Measurements from ENCODE around the gene SLC25A26. TPM values are rescaled to one million over a fixed set of nuclear protein-coding genes. Genes with fewer than 3 reads are reported as not detected.

The SLC25A26 gene
- total RNA-seq, 1 donor from 2014 or later = 39.0 TPM

DNA sequence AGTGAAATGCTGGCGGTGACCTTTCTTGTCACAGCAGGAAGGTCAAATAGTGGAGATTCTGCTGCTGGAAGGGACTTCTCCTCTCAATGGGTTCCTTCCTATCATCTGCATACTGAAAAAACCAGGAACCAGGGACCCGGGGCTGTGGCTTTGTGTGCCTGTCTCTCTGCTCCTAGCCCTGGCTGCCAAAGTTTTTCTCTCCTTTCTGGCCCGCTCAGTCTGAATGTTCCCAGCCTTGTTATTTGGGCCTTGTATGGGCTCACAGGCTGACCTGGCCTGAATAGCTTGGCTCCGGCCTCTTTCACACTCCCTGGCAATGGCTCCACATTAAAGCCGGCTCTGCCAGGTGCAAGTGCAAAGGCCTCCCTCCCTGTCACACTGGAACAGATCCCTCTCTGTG, 185.4 kb downstream of the SLC25A26 start:
- Histone ChIP-seq H3K36me3 (ENCODE audit: control insufficient read depth, insufficient read depth, low read length) (peaks cover 9% of the 10 kb centered on the region), H3K27me3 (ENCODE audit: control insufficient read depth, insufficient read depth, low read length) (no peaks in the 10 kb centered on the region), H3K4me3 (ENCODE audit: low read depth, low read length) (no peak overlapping the region)
- FAIRE-seq (no peak), DNase-seq (ENCODE audit: low read depth) (no peak)
- TF ChIP-seq, protein P1, sequence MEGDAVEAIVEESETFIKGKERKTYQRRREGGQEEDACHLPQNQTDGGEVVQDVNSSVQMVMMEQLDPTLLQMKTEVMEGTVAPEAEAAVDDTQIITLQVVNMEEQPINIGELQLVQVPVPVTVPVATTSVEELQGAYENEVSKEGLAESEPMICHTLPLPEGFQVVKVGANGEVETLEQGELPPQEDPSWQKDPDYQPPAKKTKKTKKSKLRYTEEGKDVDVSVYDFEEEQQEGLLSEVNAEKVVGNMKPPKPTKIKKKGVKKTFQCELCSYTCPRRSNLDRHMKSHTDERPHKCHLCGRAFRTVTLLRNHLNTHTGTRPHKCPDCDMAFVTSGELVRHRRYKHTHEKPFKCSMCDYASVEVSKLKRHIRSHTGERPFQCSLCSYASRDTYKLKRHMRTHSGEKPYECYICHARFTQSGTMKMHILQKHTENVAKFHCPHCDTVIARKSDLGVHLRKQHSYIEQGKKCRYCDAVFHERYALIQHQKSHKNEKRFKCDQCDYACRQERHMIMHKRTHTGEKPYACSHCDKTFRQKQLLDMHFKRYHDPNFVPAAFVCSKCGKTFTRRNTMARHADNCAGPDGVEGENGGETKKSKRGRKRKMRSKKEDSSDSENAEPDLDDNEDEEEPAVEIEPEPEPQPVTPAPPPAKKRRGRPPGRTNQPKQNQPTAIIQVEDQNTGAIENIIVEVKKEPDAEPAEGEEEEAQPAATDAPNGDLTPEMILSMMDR (IDR thresholded peaks at IDR 0.05; ENCODE audit: insufficient read depth, low read length, severe bottlenecking) = no peak

DNA sequence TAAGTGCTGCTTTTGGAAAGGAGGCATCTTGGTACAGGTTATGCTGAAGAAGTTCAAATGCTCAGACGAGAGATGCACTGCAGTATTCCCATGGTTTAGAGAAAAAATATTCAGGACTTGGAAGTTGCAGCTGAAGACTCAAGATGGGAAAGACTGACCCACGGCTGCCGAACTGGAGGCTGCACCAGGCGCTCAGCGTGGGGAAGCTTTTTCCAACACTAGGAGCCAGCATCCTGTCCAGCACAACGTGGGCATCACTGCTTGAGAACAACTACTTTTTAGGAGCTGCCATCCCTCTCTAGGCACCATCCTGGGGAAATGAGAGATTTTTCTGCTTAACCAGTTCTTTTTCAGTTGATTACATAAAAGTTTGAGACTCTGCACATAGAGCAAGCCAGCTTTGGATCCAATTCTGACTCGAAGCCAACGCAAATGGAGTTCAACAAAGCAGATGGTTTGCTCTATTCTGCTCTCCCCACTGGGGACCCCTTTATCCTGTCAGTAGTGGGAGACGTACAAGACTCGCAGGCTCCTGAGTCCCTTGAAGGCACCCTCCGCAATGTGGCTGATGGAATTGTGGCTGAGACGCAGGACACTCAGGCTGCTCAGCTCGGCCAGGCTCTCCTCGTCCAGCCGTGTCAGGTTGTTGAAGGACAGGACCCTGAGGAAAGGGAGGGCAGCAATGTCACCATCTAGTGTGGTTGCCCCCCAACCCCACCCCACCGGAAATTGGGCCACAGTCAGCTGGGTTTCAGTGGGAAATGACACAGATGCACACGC, 186.2 kb downstream of the SLC25A26 start:
- FAIRE-seq (peak; percentile 18), DNase-seq (ENCODE audit: low read depth) (no peak)
- no peak overlapping the region for H3K4me3 ChIP-seq (ENCODE audit: low read depth, low read length)
- H3K36me3 ChIP-seq (ENCODE audit: control insufficient read depth, insufficient read depth, low read length) = peaks cover 9% of the 10 kb centered on the region
- TF ChIP-seq, protein P1 (IDR thresholded peaks at IDR 0.05; ENCODE audit: insufficient read depth, low read length, severe bottlenecking) = no peak
- H3K27me3 ChIP-seq (ENCODE audit: control insufficient read depth, insufficient read depth, low read length) = no peaks in the 10 kb centered on the region

DNA sequence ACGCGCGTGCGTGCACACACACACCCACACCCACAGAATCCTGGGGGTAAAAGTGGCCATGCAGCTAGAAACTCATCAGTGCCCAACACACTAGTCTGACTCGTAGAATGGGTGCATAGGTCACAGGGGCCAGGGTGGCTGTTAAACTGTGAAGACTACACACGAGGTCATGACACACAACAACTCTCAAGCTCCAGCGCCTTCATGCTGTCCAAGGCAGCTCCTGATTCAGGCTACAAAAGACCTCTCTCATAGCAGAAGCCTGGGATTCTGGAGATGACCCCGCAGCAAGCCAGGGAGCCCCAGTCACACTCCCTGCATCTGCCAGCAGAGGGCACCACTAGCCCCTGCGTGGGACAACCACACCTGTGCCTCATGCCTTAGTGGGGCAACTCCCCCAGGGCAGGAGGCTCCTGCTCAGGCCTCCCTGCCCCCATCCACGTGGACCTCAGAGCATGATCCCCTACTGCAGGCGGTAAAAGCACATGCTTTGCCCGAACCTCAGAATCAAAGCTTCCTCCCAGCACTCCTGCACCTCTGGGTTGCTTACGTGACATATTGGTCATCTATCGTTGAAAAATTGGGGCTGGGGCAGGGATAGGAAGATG, 186.9 kb downstream of the SLC25A26 start:
- FAIRE-seq (no peak), DNase-seq (ENCODE audit: low read depth) (peak; percentile 38)
- H3K36me3 ChIP-seq (ENCODE audit: control insufficient read depth, insufficient read depth, low read length) = peaks cover 11% of the 10 kb centered on the region

DNA sequence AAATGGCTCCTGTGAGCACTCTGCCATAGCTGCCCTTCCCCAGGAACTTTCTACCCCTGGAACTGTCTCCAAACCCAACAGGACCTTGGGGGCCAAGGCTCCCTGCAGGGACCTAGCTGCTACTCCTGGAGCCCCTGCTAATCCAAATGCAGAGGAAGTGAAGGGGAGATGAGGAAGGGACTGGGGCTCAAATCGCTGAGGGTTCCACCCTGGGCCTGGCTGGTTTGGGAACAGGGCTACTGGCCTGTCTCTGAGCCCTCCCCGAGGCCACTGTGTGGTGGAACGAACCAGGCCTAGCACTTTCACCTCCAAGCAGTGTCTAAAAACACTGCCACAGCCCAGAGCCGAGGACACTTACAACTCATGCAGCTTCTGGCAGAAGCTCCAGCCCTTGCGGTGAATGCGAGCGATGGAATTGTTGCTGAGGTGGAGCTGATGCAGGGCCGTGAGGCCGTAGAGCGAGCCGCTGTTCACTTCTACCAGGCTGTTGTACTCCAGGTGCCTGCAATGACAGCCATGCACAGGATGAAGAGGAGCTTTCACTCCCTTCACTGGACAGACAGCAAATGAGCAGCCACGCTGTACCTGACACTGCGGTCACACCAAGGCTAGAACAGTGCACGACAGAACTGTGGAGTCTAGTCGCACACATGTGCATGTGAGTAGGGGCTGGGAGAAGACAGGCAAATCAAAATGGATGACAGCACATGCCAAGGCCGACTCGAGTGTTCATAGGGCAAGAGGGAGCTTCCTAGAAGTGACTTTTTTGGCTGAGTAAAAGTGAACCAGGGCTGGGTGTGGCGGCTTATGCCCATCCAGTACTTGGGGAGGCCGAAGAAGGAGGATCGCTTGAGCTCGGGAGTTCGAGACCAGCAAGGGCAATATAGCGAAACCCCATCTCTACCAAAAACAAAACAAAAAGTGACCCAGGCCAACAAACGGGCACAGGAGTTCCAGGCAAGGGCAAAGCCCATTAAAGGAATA, 189.3 kb downstream of the SLC25A26 start:
- Histone ChIP-seq H3K4me3 (ENCODE audit: low read depth, low read length) (no peak overlapping the region), H3K27me3 (ENCODE audit: control insufficient read depth, insufficient read depth, low read length) (no peaks in the 10 kb centered on the region), H3K36me3 (ENCODE audit: control insufficient read depth, insufficient read depth, low read length) (peaks cover 11% of the 10 kb centered on the region)
- TF ChIP-seq, protein P1 (IDR thresholded peaks at IDR 0.05; ENCODE audit: insufficient read depth, low read length, severe bottlenecking) = no peak
- FAIRE-seq = no peak
- no peak for DNase-seq (ENCODE audit: low read depth)

More for the DNA sequence above, 186.9 kb downstream of the SLC25A26 start:
- no peak overlapping the region for H3K4me3 ChIP-seq (ENCODE audit: low read depth, low read length)
- H3K27me3 ChIP-seq (ENCODE audit: control insufficient read depth, insufficient read depth, low read length) = no peaks in the 10 kb centered on the region
- TF ChIP-seq, protein P1 (IDR thresholded peaks at IDR 0.05; ENCODE audit: insufficient read depth, low read length, severe bottlenecking) = peak; percentile 97

DNA sequence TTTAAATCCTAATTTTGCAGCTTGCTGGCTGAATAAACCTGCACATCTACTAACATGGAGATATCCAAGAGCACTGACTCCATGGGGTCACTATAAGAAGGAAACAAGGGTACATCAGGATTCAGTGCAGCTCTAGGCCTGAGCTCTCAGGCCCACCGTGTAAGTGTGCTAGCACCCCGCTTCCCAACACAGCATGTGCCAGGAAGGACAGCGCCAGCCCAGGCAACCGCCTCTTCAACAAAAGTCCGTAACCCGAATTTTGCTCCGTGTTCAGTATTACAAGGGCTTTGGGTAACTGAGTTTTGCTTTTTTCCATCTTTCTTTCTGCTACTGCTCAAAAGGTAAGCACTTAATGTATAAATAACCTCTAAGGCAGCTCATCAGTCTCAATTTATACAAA, 190.2 kb downstream of the SLC25A26 start:
- H3K36me3 ChIP-seq (ENCODE audit: control insufficient read depth, insufficient read depth, low read length) = peaks cover 10% of the 10 kb centered on the region
- TF ChIP-seq, protein P1 (IDR thresholded peaks at IDR 0.05; ENCODE audit: insufficient read depth, low read length, severe bottlenecking) = no peak
- H3K27me3 ChIP-seq (ENCODE audit: control insufficient read depth, insufficient read depth, low read length) = no peaks in the 10 kb centered on the region
- no peak overlapping the region for H3K4me3 ChIP-seq (ENCODE audit: low read depth, low read length)
- no peak for FAIRE-seq
- no peak for DNase-seq (ENCODE audit: low read depth)

Data from bronchial epithelial cell (primary cell).